Stimulated activated naive CD8-positive, alpha-beta T cell treated with anti-CD3 and anti-CD28 coated beads, Interleukin-15, amount 100 ng/mL, for 72 hours (primary cell): ENCODE data around the gene COMP.
A peak's percentile ranks its signal among the peaks of the same experiment; 100 is the strongest.

Source experiments
- ATAC-seq: fragments of 150-1000 bp; cut with Tn5 transposase; 2 replicates; pipeline ENCODE4 v1.10.0; 2021; ENCODE audit warnings: mild to moderate bottlenecking, moderate library complexity
- DNase-seq, 2 donors: peaks; one replicate each; pipeline ENCODE4 v3.0.0; 2021 to 2022
- H3K27ac Mint-ChIP-seq, 2 donors: one replicate each; pipeline ENCODE4 v1.8.0; 2022; ENCODE audit warnings: mild to moderate bottlenecking in 2 of 2, mixed read lengths in 2 of 2, moderate library complexity in 2 of 2
- H3K27me3 Mint-ChIP-seq: one replicate; pipeline ENCODE4 v1.8.0; 2022; ENCODE audit warnings: mixed read lengths
- H3K4me1 Mint-ChIP-seq: one replicate; pipeline ENCODE4 v1.8.0; 2022; ENCODE audit warnings: mild to moderate bottlenecking, mixed read lengths
- H3K4me3 Mint-ChIP-seq, 2 donors: one replicate each; pipeline ENCODE4 v1.8.0; 2022; ENCODE audit warnings: mild to moderate bottlenecking in 2 of 2, mixed read lengths in 2 of 2, moderate library complexity in 1 of 2
- H3K9me3 Mint-ChIP-seq, 2 donors: one replicate each; pipeline ENCODE4 v1.8.0; 2022; ENCODE audit warnings: mixed read lengths in 2 of 2

The COMP gene

GRCh38 chr19:18756896-18757295 lies 34.2 kb downstream of the COMP start:
- Mint-ChIP-seq H3K9me3 (no peaks in the 10 kb centered on the region), H3K27me3 (no peaks in the 10 kb centered on the region), H3K27ac (no peak overlapping the region), H3K4me1 (no peaks in the 10 kb centered on the region), H3K4me3 (no peak overlapping the region)
- no peak for DNase-seq
- no peak for ATAC-seq

- ATAC-seq (no peak), DNase-seq (no peak)
- H3K27ac Mint-ChIP-seq = no peak overlapping the region
- H3K27me3 Mint-ChIP-seq = no peaks in the 10 kb centered on the region
- no peak overlapping the region for H3K4me3 Mint-ChIP-seq
- no peaks in the 10 kb centered on the region for H3K4me1 Mint-ChIP-seq
- H3K9me3 Mint-ChIP-seq = no peaks in the 10 kb centered on the region
These were observed 36.6 kb downstream of the COMP start for GRCh38 chr19:18754501-18754900.

- Mint-ChIP-seq H3K27ac (no peak overlapping the region), H3K9me3 (no peaks in the 10 kb centered on the region), H3K27me3 (no peaks in the 10 kb centered on the region), H3K4me3 (no peak overlapping the region), H3K4me1 (no peaks in the 10 kb centered on the region)
- no peak for DNase-seq
- ATAC-seq = no peak
These were observed 39.5 kb downstream of the COMP start for GRCh38 chr19:18751571-18751970.

- peak overlapping the region in 1 of 2 donors; percentile 96 for H3K27ac Mint-ChIP-seq
- H3K4me1 Mint-ChIP-seq = no peaks in the 10 kb centered on the region
- no peak for ATAC-seq
- no peak overlapping the region for H3K4me3 Mint-ChIP-seq
- no peak for DNase-seq
- H3K9me3 Mint-ChIP-seq = no peaks in the 10 kb centered on the region
- H3K27me3 Mint-ChIP-seq = no peaks in the 10 kb centered on the region
These were observed 40.7 kb downstream of the COMP start for GRCh38 chr19:18750295-18750970.

- Mint-ChIP-seq H3K27ac (peak overlapping the region in 1 of 2 donors; percentile 61), H3K4me1 (no peaks in the 10 kb centered on the region)
- no peak for DNase-seq
These were observed 41.5 kb downstream of the COMP start for GRCh38 chr19:18749362-18750231.

GRCh38 chr19:18746401-18747325 lies 44.4 kb downstream of the COMP start:
- Mint-ChIP-seq H3K4me3 (no peak overlapping the region), H3K4me1 (no peaks in the 10 kb centered on the region), H3K27ac (no peak overlapping the region), H3K27me3 (no peaks in the 10 kb centered on the region), H3K9me3 (no peaks in the 10 kb centered on the region)
- no peak for DNase-seq
- no peak for ATAC-seq

More at GRCh38 chr19:18749362-18750231, 41.5 kb downstream of the COMP start:
- Mint-ChIP-seq H3K27me3 (no peaks in the 10 kb centered on the region), H3K9me3 (no peaks in the 10 kb centered on the region), H3K4me3 (no peak overlapping the region)
- ATAC-seq = no peak

- H3K27ac Mint-ChIP-seq = no peak overlapping the region
- H3K4me1 Mint-ChIP-seq = no peaks in the 10 kb centered on the region
- no peak for DNase-seq
- no peaks in the 10 kb centered on the region for H3K9me3 Mint-ChIP-seq
- H3K27me3 Mint-ChIP-seq = no peaks in the 10 kb centered on the region
- no peak overlapping the region for H3K4me3 Mint-ChIP-seq
- no peak for ATAC-seq
These were observed 45.2 kb downstream of the COMP start for GRCh38 chr19:18745931-18746330.

GRCh38 chr19:18745012-18745735 lies 45.9 kb downstream of the COMP start:
- DNase-seq (no peak), ATAC-seq (peak; percentile 26)
- peaks cover 7% of the 10 kb centered on the region for H3K4me1 Mint-ChIP-seq
- H3K4me3 Mint-ChIP-seq = no peak overlapping the region
- H3K27ac Mint-ChIP-seq = no peak overlapping the region
- H3K27me3 Mint-ChIP-seq = no peaks in the 10 kb centered on the region
- H3K9me3 Mint-ChIP-seq = no peaks in the 10 kb centered on the region

GRCh38 chr19:18743784-18744418 lies 47.2 kb downstream of the COMP start:
- no peaks in the 10 kb centered on the region for H3K27me3 Mint-ChIP-seq
- no peak for DNase-seq
- H3K4me1 Mint-ChIP-seq = peaks cover 7% of the 10 kb centered on the region
- ATAC-seq = no peak
- H3K9me3 Mint-ChIP-seq = no peaks in the 10 kb centered on the region
- no peak overlapping the region for H3K4me3 Mint-ChIP-seq
- H3K27ac Mint-ChIP-seq = no peak overlapping the region

GRCh38 chr19:18742838-18743783 lies 48.0 kb downstream of the COMP start:
- Mint-ChIP-seq H3K4me3 (no peak overlapping the region), H3K27me3 (no peaks in the 10 kb centered on the region), H3K9me3 (no peaks in the 10 kb centered on the region), H3K27ac (peak overlapping the region in 1 of 2 donors; percentile 27), H3K4me1 (peaks cover 7% of the 10 kb centered on the region)
- ATAC-seq (peak; percentile 47), DNase-seq (no peak)

GRCh38 chr19:18742324-18742723 lies 48.8 kb downstream of the COMP start:
- no peaks in the 10 kb centered on the region for H3K9me3 Mint-ChIP-seq
- DNase-seq (no peak), ATAC-seq (no peak)
- H3K4me3 Mint-ChIP-seq = no peak overlapping the region
- no peak overlapping the region for H3K27ac Mint-ChIP-seq
- no peaks in the 10 kb centered on the region for H3K27me3 Mint-ChIP-seq
- H3K4me1 Mint-ChIP-seq = peaks cover 7% of the 10 kb centered on the region

- Mint-ChIP-seq H3K4me3 (no peak overlapping the region), H3K27ac (no peak overlapping the region), H3K27me3 (no peaks in the 10 kb centered on the region), H3K9me3 (no peaks in the 10 kb centered on the region), H3K4me1 (peaks cover 7% of the 10 kb centered on the region)
- no peak for DNase-seq
- no peak for ATAC-seq
These were observed 49.7 kb downstream of the COMP start for GRCh38 chr19:18741124-18742121.
